ENCODE measurements around the gene JMJD1C. TPM values are rescaled to one million over a fixed set of nuclear protein-coding genes. Genes with fewer than 3 reads are reported as not detected.

Gene JMJD1C
- total and polyA plus RNA-seq, 10 of the 15 experiments (the other 5 are each of a cell fraction or from before 2014, with no cell fraction given), result 31.2 to 83.3 (median 49.5) TPM

- Histone ChIP-seq H3K9me3 (replicated peaks; ENCODE audit: control insufficient read depth, insufficient read depth, low read length) (no peaks in the 10 kb centered on the region), H3K4me3 (peak overlapping the region; percentile 62), H2AFZ (ENCODE audit: control insufficient read depth, low read depth, low read length) (no peak overlapping the region), H3K27me3 (replicated peaks in 1 of 2; ENCODE audit: control insufficient read depth in 2 of 2, insufficient read depth in 2 of 2, low read length in 1 of 2) (no peaks in the 10 kb centered on the region), H4K20me1 (ENCODE audit: control insufficient read depth, insufficient read depth) (no peaks in the 10 kb centered on the region), H3K9ac (ENCODE audit: control insufficient read depth, insufficient read depth, low read length) (no peak overlapping the region), H3K4me1 (ENCODE audit: control insufficient read depth, insufficient read depth, low read length) (peaks cover 30% of the 10 kb centered on the region), H3K27ac (ENCODE audit: control insufficient read depth, insufficient read depth) (peak overlapping the region; percentile 75), H3K4me2 (ENCODE audit: control insufficient read depth, insufficient read depth) (peak overlapping the region; percentile 70), H3K79me2 (ENCODE audit: control insufficient read depth, insufficient read depth, low read length) (peaks cover 43% of the 10 kb centered on the region), H3K36me3 (ENCODE audit: control insufficient read depth in 2 of 2, insufficient read depth in 2 of 2, low read length in 1 of 2) (peaks cover 5 to 32% of the 10 kb centered on the region in 2 experiments)
- ChIA-PET SMC1A (ENCODE audit: uncharacterized antibody, unreplicated experiment) (interaction anchor here (0.8 to 5.3 kb wide), 12 partner anchors 11 to 515 kb away, joined by 4 to 27 read pairs (median 10); no protein-coding TSS in a partner anchor), RAD21 (ENCODE audit: unreplicated experiment) (interaction anchor here (0.8 to 4.0 kb wide), 10 partner anchors 11 to 516 kb away, joined by 3 to 30 read pairs (median 8); no protein-coding TSS in a partner anchor), CTCF (interaction anchor here (0.6 to 4.7 kb wide), 6 partner anchors 12 to 515 kb away, joined by 3 to 26 read pairs (median 6); no protein-coding TSS in a partner anchor), POLR2A (interaction anchor here (0.9 to 1.0 kb wide), 2 partner anchors 60 to 424 kb away, joined by 3 to 4 read pairs; no protein-coding TSS in a partner anchor)
- 45% methylated on average over 4 of the region's 4 CpGs for WGBS (ENCODE audit: insufficient coverage, insufficient replicate concordance, low lambda C conversion rate, missing lambda C conversion rate)
- FAIRE-seq (no peak), DNase-seq (ENCODE audit: low read depth, low spot score) (no peak), ATAC-seq (peak; percentile 23)
- BruUV-seq (replicated peaks), result no TSS peak
- in situ Hi-C loops (cut with MboI), result loop anchor here (5.0 kb wide), 1 partner anchor 427 kb away; no protein-coding TSS in a partner anchor
- TF ChIP-seq TARDBP (IDR thresholded peaks at IDR 0.05; ENCODE audit: borderline replicate concordance), result no peak
- no peak for TF ChIP-seq POLR2AphosphoS5 (IDR thresholded peaks at IDR 0.05; ENCODE audit: low read length)
- TF ChIP-seq E4F1 (IDR thresholded peaks at IDR 0.05; ENCODE audit: borderline replicate concordance, partially characterized antibody), result no peak
- no peak for TF ChIP-seq SP1 (IDR thresholded peaks at IDR 0.05; ENCODE audit: low read depth, low read length)
- no peak for TF ChIP-seq KAT2A (conservative IDR thresholded peaks at IDR 0.05; ENCODE audit: control insufficient read depth, low read depth, low read length)
- intact Hi-C loops (cut with micrococcal nuclease; ENCODE audit: unreplicated experiment), result no loop called here
Measured at GRCh38 chr10:63205421-63205820, 260.4 kb downstream of the JMJD1C start.

All from GM12878 (cell line).